Measurements from ENCODE around the gene AUH.

Gene AUH

DNA sequence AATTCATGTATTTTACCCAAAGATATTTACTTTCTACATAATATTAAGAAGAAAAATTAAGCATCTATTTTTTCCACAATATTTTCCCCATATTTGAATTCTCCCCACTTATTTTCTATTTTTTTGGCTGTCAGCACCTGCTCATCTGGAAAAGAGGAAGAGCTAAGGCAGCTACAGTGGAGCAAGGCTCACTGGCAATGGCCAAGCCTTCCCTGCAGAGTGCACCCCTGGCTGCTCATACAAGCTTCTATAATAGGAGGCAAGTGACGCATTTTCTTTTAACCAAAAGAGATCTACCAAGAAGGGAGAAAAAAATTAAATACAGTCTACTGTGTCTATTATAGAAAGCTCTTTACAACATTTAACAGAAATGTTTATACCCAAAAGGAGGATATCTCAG is 72.5 kb downstream of the AUH start:
- no peak for DNase-seq

- no peak for DNase-seq
These were observed 75.9 kb downstream of the AUH start for GRCh38 chr9:91285729-91286353.

- no peak for DNase-seq
These were observed 79.4 kb downstream of the AUH start for GRCh38 chr9:91282292-91282691.

DNA sequence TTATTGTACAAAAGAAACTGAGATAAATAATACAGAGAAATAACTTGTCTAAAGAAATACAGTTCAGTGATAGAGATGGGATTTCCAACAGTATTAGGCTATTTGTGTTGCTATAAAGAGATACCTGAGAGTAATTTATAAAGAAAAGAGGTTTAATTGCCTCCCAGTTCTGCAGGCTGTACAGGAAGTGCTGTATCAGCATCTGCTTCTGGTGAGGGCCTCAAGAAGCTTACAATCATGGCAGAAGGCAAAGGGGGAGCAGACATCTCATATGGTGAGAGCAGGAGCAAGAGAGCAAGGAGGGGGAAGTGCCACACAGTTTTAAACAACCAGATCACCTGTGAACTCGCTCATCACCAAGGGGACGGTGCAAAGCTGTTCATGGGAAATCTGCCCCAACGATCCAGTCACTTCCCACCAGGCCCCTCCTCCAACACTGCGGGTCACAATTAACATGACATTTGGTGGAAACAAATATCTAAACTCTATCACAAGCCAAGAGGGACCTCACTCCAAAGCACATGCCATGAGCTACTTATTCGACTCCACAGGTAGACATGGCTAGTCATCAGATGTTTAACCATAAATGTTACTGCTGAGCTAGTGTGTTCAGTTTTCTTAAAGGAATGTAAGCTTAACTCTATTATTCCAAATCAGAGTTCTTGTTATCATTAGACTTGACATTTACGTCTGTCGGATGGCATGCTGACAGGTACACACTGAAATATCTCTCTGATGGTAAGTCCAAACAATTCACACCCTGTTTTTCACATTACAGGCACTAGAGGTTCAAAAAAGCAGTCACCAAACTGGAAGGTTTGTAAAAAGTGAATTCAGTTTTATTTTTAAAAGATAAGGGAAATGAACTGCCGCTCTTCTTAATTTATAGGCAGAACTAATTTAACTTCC is 82.2 kb downstream of the AUH start:
- DNase-seq: no peak

DNA sequence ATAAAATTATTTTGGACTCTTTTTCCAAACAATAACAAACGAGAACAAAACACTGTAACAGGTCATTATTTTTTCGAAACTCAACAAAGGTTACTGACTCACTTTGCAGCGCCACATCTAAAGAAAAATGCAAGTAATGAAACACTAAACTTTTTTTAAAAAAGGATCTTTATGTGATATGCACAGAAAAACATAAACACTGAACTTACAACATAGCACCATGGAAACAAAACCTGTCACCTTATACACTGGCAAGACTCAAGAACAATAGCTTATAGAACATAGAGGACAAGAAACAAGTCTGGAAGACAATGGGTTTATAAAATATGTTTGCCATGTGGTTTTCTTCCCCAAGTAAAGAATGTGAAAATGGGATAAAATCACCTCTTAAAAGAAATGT is 85.2 kb downstream of the AUH start:
- DNase-seq: no peak

- DNase-seq: no peak
These were observed 86.1 kb downstream of the AUH start for GRCh38 chr9:91275655-91276054.

- no peak for DNase-seq
These were observed 86.7 kb downstream of the AUH start for GRCh38 chr9:91274949-91275492.

DNA sequence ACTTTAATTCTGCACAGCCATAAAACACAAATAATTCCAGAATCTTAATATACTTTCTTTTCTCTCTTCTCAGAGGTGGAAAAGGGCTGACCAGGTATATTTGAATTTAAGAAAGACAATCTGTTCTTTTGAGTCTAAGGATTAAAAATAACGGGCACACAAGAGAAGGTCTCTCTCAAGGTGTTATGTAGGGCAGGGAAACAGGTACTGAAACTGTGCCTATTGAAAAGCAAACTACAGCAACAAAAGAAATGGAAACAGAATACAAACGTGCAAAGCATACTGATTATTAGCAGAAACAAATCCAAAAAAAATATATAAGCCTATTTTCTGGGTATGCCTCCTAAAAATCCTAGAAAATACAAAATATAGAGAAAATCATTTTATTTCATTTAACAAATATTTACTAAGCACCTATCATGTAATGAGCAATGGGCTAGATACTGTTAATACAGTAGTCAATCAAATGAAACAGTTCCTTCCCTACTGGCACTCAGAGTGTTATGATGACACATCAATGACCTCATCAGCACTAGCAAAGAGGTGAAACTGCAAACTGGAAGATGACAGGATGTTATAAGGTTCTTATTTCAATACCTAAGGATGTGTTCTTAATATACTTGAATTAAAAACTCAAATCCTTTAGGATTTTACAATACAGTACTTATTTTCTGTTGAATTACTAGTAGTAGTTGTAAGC is 87.7 kb downstream of the AUH start:
- DNase-seq: no peak

DNA sequence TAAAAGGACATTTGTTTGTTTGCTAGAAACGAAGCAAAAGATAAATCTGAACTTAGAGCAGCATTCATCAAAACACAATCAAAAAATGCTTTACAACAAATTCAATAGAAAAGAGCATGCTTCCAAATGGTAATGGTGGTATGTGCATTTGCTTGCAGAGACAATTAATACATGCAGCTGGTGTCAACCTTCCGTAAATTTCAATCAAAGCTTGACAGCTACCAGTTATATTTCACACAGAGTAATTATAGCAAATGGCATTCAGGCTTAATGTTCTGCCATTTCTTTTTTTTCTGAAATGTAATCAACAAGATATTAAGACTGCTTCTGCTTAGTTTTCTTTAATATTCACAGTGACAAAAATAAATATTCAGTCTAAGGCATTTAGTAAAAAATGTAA is 90.6 kb downstream of the AUH start:
- no peak for DNase-seq

DNA sequence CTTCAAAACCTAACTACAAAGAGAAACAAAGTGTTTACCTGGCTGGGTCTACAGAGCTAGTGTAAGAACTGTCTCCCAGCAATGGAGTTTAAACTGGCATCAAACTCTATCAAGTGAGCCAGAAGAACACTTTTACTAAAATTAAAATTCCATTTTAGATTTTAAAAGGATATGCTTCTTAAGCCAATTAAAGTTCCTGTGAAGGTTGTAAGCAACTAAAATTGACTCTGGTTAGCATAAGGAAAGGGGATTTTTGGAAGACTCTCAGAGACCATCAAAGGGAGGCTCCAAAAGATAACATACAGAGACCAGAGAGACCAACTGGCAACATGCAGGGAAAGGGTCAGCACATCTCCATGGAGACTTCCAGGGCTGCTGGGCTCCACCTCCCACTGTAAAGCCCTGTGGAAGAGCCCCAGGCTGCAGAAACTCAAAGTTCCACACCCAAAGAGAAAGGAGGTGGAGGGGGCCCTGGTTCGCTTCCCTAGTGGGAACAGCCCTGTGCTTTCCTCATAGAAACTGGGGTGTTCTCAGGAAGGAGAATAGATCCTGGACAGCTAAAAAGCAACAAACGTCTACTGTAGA is 91.7 kb downstream of the AUH start:
- no peak for DNase-seq

DNA sequence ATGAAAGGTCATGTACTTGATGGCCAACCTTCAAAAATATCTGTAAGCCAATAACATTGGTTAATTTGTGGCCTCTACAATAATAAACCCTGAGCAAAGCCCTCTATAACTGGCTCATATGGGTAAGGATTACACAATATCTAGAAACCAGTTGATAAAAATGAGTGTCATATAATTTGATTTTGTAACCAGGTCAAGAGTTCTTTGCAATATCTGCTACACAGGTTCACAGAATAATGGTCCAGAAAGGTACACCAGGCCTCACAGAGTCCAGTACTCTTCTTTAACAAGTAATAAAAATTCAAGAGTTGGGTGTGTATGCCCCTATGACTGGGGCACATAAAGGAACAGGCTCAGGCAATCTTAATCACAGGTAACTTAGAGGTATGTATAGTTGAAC is 95.3 kb downstream of the AUH start:
- DNase-seq: no peak

DNA sequence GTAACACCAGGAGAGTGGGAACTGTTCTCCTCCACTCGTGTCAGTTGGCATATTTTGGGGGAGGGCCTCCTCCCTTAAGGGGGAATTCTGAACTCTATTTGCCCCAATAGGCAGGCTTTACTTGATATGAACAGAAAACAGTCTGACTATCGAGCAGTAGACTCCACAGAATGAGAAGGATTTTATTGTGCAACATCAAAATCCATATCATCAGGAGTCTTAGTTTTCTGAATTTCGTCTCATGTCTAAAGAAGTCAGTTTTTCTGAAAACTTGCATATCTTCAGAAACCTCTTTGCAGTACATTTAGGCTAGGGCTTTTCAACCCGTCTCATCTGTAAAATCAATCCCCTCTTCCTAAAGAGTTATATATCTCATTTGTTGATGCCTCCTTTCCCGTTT is 96.2 kb downstream of the AUH start:
- no peak for DNase-seq

DNA sequence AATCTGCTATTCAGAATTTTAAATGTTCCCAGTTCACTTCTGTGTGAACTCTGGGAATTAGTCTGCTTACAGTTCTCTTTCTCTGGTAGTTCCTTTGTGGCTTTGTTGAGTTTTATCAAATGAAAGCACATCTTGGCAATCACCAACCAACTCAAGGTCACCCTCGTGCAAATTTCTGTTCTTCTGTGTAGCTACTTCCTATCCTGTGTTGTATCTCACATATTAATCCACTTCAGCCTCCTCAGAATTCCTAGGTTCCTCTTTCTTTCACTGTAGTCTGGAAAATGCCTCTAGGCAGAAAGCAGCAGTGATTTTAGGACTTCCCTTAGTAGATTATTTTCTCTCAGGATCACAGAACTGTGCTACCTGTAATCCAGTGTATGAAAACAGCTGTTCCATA is 100.3 kb downstream of the AUH start:
- no peak for DNase-seq

GRCh38 chr9:91259162-91259561 is 102.6 kb downstream of the AUH start:
- DNase-seq: no peak

DNA sequence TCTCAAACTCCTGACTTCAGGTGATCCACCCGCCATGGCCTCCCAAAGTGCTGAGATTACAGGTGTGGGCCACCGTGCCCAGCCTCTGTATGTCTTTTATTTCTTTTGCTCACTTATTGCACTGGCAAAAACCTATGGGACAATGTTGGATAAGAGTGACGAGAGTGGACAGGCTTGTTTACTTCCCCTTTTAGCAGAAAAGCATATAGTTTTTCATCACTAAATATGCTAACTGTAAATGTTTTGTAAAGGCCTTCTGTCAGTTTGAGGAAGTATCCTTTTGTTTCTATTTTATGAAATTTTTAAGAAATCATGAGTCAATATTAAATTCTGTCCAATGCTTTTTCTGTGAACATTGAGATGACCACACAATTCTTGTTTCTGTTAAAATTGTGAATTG is 103.3 kb downstream of the AUH start:
- no peak for DNase-seq

DNA sequence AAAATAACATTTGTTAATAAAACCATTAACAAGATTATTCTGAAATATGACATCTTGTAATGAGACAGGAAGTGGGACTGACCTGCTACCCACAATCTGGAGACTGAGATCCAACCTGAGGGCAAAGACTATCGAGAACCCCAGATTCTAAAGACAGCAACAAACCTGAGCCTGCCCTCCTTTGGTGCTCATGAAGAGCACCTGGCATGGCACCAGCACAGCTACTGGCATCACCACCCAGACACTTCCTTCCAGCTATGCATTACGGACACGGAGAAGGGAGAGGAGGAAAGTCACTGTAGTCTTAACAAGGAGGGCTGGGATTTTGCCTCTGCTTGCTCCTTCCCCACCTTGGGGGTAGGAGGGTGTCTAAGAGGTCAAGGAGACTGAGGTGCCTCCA is 105.5 kb downstream of the AUH start:
- no peak for DNase-seq

DNA sequence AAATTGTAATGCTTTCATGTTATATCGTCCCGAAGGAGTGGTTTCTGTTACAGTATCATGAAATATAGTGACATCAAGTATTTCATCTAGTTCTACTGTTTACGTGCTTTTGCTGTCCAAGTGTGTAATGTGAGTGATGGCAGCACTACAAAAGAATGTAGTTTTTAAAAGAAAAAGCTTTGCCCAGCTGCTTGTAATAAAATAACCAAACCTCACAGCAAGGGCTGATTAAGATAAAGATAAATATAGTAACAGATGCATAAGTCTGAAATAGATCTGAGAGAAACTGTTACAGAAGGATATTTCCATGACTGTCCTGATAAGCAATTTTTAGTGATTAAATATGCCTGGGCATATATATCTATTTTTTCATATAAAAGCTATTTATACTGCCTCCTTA is 106.4 kb downstream of the AUH start:
- no peak for DNase-seq

GRCh38 chr9:91253488-91253887 is 108.2 kb downstream of the AUH start:
- peak; percentile 24 for DNase-seq

DNA sequence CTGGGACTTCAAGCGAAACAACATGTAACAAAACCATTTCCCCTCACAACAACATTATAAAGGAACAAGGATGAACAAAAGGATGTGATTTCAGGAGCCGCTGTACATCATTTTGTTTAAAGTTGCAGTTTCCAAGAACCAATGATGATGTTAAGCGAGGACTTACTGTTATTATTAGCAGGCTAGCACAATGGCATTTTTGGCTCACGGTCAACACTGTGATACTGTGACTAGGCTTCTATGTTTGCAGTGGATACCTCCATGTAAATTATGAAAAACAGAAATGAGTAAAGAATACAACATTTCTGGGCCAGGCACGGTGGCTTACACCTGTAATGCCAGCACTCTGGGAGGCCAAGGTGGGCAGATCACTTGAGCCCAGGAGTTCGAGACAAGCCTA is 113.0 kb downstream of the AUH start:
- DNase-seq: no peak

DNA sequence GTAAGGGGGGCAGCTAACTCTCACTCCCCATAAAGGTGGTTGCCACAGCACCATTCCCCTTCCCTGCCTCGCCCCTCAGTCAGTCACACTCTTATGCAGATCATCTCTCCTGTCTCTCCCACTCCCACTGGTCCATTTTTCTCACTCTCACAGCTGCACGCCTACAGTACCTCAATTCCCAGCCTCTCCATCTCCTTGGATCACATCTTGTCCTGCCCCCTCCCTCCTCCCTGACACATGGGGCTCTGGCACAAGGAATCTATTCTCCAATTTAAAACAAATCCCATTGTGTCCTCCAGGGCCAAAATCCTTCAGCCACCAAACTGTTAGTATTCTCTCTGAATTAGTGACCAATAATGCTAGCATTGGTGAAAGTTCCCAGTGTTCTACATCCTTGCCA is 114.4 kb downstream of the AUH start:
- DNase-seq: no peak

- no peak for DNase-seq
These were observed 114.9 kb downstream of the AUH start for GRCh38 chr9:91246846-91247245.

DNA sequence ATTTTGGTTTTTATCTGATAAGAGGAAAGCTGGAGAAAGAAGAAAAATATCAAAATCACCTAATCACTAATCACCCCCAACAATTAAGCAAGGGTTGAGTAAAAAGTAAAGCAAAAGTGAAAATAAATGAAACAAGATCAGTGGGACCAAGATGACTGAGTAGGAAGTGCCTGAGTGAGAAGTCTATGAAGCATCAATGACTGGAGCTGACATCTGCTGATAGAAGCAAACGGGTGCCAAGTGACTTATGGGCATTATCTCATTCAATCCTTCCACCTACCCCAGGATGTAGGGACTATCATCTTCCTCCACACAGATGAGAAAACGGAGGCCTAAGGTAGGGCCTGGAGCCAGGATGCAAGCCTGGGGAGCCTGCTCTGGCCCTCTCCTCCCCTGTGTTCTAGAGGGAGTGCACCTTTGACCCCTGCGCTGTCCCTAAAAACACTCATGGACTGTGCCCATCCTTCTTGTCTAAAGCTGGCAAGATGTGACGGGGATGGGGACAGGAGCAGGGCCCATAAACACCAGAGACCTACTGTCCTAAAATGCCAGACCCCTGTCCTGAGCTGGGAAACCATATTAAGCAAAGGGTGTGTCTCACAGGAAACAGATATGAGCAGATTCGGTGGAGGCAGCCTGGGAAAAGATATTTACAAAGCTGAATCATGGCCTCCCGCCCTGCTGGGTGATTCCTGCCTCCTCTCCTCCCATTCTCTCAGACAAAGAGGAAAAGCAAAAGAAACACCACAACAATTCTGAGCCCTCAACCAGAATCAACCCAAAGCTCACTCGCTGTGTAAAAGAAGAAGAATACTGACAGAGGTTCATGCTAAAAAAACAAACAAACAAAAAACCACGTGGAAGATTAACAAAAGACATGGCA is 116.0 kb downstream of the AUH start:
- no peak for DNase-seq
